Spleen (tissue), 3 donors: Measurements from ENCODE around the gene TMEM121B.

Experiments used
- POLR2A ChIP-seq, 3 donors: fragments of 450-650 bp; IDR thresholded peaks; one replicate each; pipeline ENCODE4 v1.5.1; 2017; ENCODE audit warnings: antibody characterized with exemption in 3 of 3, mild to moderate bottlenecking in 1 of 3
- POLR2AphosphoS5 ChIP-seq, 3 donors: sonication (generic); formaldehyde crosslinking; IDR thresholded peaks; one replicate each; pipeline ENCODE4 v1.5.1; 2017; ENCODE audit warnings: antibody characterized with exemption in 3 of 3

GRCh38 chr22:17103351-17103750 is 17.8 kb downstream of the TMEM121B start:
- TF ChIP-seq POLR2A (IDR thresholded peaks at IDR 0.05) (no peak), POLR2AphosphoS5 (IDR thresholded peaks at IDR 0.05) (no peak)
